ENCODE data around the gene ST14. TPM values are rescaled to one million over a fixed set of nuclear protein-coding genes. Genes with fewer than 3 reads are reported as not detected.
A peak's percentile ranks its signal among the peaks of the same experiment; 100 is the strongest.

Gene ST14
- total and polyA plus RNA-seq, 5 experiments from 2014 or later = 0.74 to 0.94 TPM; not detected in 3

DNA sequence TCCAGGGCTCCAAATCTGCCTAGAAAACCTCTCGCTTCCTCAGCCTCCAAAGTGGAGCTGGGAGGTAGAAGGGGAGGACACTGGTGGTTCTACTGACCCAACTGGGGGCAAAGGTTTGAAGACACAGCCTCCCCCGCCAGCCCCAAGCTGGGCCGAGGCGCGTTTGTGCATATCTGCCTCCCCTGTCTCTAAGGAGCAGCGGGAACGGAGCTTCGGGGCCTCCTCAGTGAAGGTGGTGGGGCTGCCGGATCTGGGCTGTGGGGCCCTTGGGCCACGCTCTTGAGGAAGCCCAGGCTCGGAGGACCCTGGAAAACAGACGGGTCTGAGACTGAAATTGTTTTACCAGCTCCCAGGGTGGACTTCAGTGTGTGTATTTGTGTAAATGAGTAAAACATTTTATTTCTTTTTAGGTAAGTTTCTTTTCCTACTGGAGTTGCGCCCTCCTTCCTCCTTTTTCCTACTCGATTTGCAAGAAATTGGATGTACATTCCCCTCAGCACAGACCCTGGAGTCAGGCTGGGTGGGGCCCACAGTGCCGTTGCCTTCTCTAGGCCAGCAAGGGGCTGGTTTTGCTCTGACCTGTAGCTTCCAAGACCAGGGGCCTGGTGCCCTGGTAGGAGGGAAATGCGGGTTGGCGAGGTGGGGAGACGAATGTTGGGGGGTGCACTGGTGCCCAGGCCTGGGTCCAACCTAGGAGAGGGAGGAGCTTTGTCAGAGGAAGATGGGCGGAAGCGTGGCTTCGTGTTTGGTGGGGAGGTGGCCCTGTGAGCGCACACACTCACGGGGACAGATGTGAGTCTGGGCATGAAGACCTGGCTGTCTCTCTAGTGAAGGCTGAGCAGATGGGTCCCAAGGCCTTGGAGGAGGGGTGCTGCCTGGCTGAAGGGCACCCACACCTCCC is 50.6 kb downstream of the ST14 start:
- Mint-ChIP-seq H3K4me3 (no peak overlapping the region), H3K9me3 (no peaks in the 10 kb centered on the region), H3K27me3 (peaks cover 0 to 12% (median 6%) of the 10 kb centered on the region in 5 donors), H3K36me3 (no peaks in the 10 kb centered on the region), H3K4me1 (no peaks in the 10 kb centered on the region), H3K27ac (peak overlapping the region in 1 of 10 donors; percentile 56)
- POLR2A ChIA-PET = no interaction called here
- ATAC-seq (no peak), DNase-seq (peak in 2 of 10 donors; percentile 13 to 52)

DNA sequence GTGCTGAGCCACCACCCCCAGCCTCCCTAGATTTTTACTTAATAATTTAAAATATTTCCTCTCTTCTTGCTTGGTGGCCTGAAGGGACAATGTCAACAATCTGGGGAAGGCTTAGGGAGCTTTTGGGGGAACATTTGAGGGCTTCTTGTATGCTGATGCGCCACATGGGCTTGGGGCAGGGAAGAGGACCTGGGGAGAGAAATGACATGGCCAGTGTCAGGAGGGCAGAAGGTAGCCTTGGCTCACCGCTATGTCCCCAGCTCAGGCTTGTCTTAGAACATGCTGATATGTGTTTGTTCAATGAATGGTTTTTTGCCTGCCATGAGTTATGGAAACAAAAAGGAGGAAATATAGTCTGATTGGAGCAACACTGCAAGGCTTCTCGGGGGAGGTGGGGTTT is 51.6 kb downstream of the ST14 start:
- no peaks in the 10 kb centered on the region for H3K4me1 Mint-ChIP-seq
- H3K9me3 Mint-ChIP-seq = no peaks in the 10 kb centered on the region
- H3K4me3 Mint-ChIP-seq = no peak overlapping the region
- peak in 1 of 10 donors; percentile 10 for DNase-seq
- no peak overlapping the region for H3K27ac Mint-ChIP-seq
- POLR2A ChIA-PET = no interaction called here
- peaks cover 0 to 17% (median 9%) of the 10 kb centered on the region in 5 donors for H3K27me3 Mint-ChIP-seq
- H3K36me3 Mint-ChIP-seq = no peaks in the 10 kb centered on the region
- no peak for ATAC-seq

DNA sequence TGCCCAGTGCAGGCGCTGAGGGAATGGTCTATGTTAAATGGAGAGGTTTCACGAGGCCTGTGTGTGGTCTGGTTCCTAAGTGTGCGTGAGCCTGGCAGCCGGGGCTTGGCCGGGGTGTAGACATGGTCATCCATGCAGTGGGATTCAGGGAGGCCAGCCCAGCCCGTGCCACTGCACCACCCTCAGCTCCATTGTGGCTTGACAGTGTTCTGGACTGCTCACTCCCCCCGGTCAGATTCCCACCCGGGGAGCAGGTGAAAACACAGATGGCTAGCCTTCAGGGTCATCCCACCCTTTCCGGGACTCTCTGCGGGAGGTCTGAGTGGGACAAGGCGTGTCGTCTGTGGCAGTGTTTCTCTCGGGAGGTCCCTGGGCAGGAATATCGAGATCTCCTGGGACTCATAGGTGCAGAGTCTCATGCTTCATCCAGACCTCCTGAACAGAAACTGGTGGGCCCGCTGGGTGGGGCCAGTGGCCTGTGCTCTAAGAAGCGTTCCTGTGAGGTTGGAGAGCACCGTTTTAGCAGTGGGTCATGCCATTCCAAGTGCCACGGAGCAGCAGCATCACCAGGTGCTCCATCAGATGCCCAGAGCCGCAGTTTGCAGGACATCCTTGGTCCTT is 52.3 kb downstream of the ST14 start:
- Mint-ChIP-seq H3K4me1 (no peaks in the 10 kb centered on the region), H3K27ac (no peak overlapping the region), H3K27me3 (peaks cover 0 to 17% (median 9%) of the 10 kb centered on the region in 5 donors), H3K36me3 (no peaks in the 10 kb centered on the region), H3K4me3 (no peak overlapping the region), H3K9me3 (no peaks in the 10 kb centered on the region)
- POLR2A ChIA-PET = no interaction called here
- ATAC-seq (no peak), DNase-seq (peak in 2 of 10 donors; percentile 3 to 36)

DNA sequence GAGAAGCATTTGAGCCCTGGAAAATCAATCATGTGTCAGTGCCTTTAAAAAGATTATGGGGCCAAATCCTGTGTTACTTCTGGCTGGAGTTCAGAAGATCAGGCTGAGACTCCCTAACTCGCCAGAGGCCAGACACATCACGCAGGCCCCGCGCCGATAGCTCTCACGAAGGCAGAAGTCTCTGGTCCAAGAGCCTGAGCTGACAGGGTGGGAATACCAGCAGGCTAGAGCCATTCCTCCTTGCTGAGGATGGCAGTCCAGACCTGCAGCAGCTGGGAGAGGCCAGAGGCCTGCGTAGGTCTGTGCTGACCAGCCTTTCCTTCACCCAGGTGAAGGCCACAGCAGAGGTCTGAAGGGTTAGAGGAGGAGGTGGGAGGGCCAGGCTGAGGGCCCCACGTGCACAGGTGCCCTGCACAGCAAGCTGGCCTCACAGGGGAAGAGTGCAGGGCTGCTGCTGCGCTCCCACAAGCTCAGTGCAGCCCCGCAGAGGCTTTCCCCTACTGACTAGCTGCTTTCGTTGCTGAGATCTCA is 52.9 kb downstream of the ST14 start:
- no peak overlapping the region for H3K27ac Mint-ChIP-seq
- ATAC-seq = no peak
- no peaks in the 10 kb centered on the region for H3K9me3 Mint-ChIP-seq
- peak in 2 of 10 donors; percentile 11 to 28 for DNase-seq
- no peak overlapping the region for H3K4me3 Mint-ChIP-seq
- peaks cover 0 to 17% (median 9%) of the 10 kb centered on the region in 5 donors for H3K27me3 Mint-ChIP-seq
- POLR2A ChIA-PET = interaction anchor here (0.7 kb wide), 1 partner anchor 103 kb away, joined by 3 read pairs; no protein-coding TSS in a partner anchor
- H3K36me3 Mint-ChIP-seq = no peaks in the 10 kb centered on the region
- H3K4me1 Mint-ChIP-seq = no peaks in the 10 kb centered on the region

DNA sequence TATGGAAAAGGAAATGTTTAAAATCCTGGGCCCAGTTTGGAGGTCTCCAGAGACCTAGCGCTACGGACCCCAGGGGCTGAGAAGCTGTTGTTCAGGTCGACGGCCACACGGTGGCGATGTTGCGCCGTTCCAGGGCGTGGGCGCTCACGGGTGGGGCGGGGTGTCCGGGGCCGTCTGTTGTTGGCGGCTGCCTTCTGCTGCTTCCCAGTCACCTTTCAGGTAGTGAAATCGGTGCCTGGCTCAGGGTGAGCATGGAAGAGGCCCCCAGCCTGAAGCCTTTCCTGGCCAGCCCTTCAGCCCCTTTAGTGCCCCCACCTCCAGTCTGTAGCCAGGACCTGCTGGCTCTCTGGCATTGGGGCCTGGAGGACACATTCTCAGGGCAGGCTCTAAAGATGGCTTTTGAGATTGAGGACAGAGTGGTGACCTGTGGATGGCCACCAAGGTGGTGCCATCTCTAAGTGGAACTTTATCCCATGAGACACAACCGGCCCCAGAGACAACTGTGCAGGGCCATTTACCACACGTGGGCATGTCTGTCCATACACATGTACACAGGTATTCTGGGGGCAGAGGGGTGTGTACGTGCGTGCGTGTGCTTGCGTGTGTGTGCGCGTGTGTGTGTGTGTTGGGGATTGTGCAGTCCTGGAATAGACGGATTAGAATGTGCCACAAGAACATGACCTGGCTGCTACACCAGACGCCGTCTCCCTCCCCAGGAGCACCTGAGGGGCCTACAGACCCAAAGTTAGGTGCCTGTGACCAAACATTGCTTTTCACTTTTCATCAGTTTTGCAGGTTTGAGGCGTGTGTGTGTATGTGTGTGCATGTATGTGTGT is 53.8 kb downstream of the ST14 start:
- no peaks in the 10 kb centered on the region for H3K4me1 Mint-ChIP-seq
- peak; percentile 88 to 96 for ATAC-seq
- POLR2A ChIA-PET = interaction anchor here (0.7 kb wide), 1 partner anchor 102 kb away, joined by 3 read pairs; no protein-coding TSS in a partner anchor
- H3K27ac Mint-ChIP-seq = no peak overlapping the region
- no peaks in the 10 kb centered on the region for H3K9me3 Mint-ChIP-seq
- H3K4me3 Mint-ChIP-seq = no peak overlapping the region
- peak; percentile 42 to 79 (median 72) for DNase-seq
- H3K36me3 Mint-ChIP-seq = no peaks in the 10 kb centered on the region
- H3K27me3 Mint-ChIP-seq = peaks cover 0 to 17% (median 9%) of the 10 kb centered on the region in 5 donors

DNA sequence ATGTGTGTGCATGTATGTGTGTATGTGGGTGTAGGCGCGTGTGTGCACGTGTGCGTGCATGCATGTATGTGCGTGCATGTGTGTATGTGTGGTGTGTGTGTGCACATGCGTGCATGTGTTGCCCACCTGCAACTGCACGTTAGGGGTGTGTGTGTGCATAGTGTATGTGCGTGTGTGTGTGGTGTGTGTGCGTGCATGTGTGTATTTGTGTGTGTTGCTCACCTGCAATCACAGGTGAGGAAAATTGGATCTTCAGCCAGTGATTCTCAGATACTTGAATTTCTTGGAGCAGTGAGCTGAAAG is 54.3 kb downstream of the ST14 start:
- POLR2A ChIA-PET = no interaction called here
- Mint-ChIP-seq H3K4me1 (no peaks in the 10 kb centered on the region), H3K36me3 (no peaks in the 10 kb centered on the region), H3K9me3 (no peaks in the 10 kb centered on the region), H3K4me3 (no peak overlapping the region), H3K27me3 (peaks cover 0 to 17% (median 9%) of the 10 kb centered on the region in 5 donors), H3K27ac (no peak overlapping the region)
- ATAC-seq (no peak), DNase-seq (no peak)

DNA sequence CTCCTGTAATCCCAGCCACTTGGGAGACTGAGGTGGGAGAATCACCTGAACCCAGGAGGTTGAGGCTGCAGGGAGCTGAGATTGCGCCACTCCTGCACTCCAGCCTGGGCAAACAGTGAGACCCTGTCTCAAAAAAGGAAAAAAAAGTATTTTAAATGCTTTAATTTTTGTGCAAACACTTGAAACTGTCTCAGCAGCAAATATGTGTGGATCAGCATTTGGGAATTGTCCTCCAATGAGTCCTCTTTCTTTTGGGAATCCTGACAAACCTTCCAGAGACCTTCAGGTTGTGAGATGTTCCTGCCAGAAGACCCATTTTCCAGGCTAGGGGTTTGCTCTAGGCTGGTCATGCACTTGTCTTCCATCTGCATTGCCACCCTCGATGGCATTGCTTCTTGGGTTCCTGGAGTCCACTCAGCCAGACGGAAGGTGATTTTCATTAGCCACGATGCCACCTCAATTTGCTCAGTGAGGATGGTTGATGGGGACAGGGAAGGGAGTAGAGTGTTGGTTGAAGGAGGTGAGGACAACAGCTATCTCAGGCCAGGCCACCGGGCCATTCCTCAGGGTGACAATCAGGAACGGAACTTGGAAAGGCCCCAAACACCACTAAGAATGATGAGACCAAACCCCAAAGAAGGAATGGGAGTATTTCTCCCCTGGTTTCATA is 55.4 kb downstream of the ST14 start:
- Mint-ChIP-seq H3K9me3 (no peaks in the 10 kb centered on the region), H3K27ac (peak overlapping the region in 2 of 10 donors; percentile 33 to 48), H3K27me3 (peaks cover 0 to 17% (median 9%) of the 10 kb centered on the region in 5 donors), H3K36me3 (no peaks in the 10 kb centered on the region), H3K4me1 (no peaks in the 10 kb centered on the region), H3K4me3 (no peak overlapping the region)
- POLR2A ChIA-PET = no interaction called here
- DNase-seq = no peak
- ATAC-seq = no peak

DNA sequence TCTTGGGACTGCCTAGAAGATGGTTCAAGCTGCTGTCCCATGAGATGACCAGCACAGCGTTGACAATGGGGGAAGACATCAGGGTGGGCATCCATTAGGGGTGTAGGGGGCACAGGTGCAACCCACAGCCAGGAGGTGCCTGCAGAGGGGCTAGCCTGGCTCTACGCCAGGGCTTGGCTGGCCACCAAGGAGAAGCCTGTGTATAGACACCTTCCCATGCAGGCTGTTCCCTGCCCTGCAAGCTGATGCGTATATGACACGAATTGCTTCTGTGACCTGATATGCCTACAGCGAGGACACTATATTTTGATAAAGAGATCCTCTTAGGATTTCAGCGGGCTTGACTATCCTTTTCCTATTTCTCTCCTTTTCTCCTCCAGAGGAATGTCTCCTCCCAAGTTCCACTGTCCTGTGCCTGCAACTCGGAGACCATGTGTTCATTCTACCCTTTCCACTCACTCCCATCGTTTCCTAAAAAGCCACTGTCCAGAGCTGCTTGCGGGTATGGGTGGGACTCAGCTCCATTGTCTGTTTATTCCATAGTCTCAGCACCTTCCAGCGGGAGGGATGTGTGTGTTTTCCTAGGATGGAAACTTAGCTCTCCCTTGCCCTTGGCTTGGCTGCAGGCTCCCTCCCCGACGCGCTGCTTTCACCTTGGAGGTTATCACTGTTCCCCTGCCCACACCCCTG is 56.1 kb downstream of the ST14 start:
- no peaks in the 10 kb centered on the region for H3K36me3 Mint-ChIP-seq
- DNase-seq = no peak

DNA sequence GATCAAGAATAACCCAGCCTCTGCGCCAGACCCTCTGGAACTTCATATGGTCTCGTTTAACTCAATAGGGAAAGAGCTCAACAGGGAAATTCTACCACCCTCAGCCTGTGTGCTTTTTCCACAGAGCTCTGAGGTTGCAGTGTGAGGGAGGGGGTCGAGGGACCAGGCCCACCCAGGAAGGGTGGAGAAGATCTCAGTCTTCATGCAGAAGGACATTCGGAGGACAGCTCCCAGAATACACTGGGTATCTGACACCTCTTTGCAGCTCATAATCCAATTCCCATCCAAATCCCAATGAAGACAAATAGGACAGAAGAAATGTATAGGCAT is 56.6 kb downstream of the ST14 start:
- Mint-ChIP-seq H3K27me3 (peaks cover 0 to 16% (median 9%) of the 10 kb centered on the region in 5 donors), H3K36me3 (no peaks in the 10 kb centered on the region), H3K4me1 (no peaks in the 10 kb centered on the region), H3K4me3 (no peak overlapping the region), H3K9me3 (no peaks in the 10 kb centered on the region), H3K27ac (no peak overlapping the region)
- no peak for ATAC-seq
- POLR2A ChIA-PET = no interaction called here
- no peak for DNase-seq

More for the DNA sequence above, 56.1 kb downstream of the ST14 start:
- H3K27me3 Mint-ChIP-seq = peaks cover 0 to 17% (median 9%) of the 10 kb centered on the region in 5 donors
- H3K27ac Mint-ChIP-seq = no peak overlapping the region
- no peak for ATAC-seq
- H3K4me3 Mint-ChIP-seq = no peak overlapping the region
- POLR2A ChIA-PET = no interaction called here
- H3K4me1 Mint-ChIP-seq = no peaks in the 10 kb centered on the region
- no peaks in the 10 kb centered on the region for H3K9me3 Mint-ChIP-seq

DNA sequence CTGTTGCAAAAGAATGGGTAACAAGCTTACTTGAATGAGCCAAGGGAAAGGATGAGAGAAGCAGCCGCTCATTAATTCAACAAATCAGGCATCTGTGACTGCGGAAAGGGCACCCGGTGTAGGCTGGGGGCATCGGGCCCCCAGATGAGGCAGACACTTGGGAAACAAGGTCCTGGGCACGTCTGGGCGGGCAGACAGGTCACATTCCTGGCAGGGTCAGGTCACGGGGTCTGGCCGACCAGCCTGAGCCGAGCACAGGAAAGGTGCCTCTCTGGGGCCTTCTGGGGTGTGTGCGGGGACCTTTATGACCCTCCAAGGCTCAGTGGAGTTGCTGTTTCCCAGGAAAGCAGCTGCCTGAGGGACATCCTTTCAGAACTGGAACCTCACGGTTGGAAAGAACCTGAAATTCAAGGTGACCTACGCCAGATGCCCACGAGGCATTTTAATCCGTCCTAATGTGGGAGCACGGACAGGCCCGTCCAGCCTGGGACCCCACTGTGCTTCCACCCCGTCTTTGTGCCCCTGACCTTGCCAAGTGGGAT is 57.1 kb downstream of the ST14 start:
- Mint-ChIP-seq H3K9me3 (no peaks in the 10 kb centered on the region), H3K4me1 (no peaks in the 10 kb centered on the region), H3K4me3 (no peak overlapping the region), H3K27me3 (peaks cover 0 to 11% (median 7%) of the 10 kb centered on the region in 5 donors), H3K27ac (no peak overlapping the region), H3K36me3 (no peaks in the 10 kb centered on the region)
- ATAC-seq (no peak), DNase-seq (no peak)
- POLR2A ChIA-PET = no interaction called here

DNA sequence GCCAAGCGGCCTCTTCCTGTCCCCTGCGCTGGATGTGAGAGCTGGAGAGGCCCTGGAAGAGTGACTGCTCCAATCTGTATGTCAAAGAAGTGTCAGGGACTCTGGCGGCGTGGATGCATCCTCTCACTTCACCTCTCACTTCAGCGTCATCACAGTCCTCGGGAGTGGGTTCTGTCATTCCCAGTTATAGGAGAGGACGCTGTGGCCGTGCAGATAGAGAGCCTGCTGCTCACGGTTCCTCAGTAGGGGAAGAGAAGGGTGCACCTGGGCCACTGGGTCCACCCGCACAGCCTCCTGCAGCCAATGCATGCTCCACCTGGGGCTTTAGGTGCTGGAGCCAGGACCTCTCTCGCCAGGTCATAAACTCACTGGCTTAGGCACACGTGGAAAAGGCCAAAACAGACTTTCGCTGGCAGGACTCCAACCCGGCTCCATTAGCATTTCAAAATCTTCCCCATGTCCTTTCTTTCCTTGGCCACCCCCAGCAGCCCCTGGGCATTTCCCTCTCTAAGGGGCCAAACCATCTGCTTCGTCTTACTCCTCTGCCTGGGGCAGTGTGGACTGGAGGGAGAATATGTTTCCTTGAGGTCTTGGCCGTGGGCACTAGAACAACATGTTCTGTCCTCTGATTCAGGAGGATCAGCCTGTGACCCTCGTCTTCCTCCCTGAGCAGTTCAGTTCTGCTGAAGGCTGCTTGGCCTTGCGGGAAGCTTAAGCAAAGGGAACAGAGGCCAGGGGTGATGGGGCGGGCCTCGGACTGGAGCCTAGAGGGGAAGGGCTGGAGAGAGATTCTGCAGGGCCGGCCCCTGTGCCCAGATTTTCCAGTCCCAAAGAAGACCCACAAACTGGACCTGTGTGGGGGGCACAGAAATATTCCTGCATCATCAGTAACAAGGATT is 57.8 kb downstream of the ST14 start:
- peak in 1 of 10 donors; percentile 57 for DNase-seq
- H3K36me3 Mint-ChIP-seq = no peaks in the 10 kb centered on the region
- POLR2A ChIA-PET = no interaction called here
- H3K4me1 Mint-ChIP-seq = peaks cover 0 to 5% (median 1%) of the 10 kb centered on the region in 4 donors
- no peak overlapping the region for H3K27ac Mint-ChIP-seq
- no peaks in the 10 kb centered on the region for H3K9me3 Mint-ChIP-seq
- H3K4me3 Mint-ChIP-seq = no peak overlapping the region
- ATAC-seq = no peak
- H3K27me3 Mint-ChIP-seq = peaks cover 0 to 9% (median 7%) of the 10 kb centered on the region in 5 donors
